Measurements from ENCODE around the gene ABHD12.
A peak's percentile ranks its signal among the peaks of the same experiment; 100 is the strongest.

Gene ABHD12

DNA sequence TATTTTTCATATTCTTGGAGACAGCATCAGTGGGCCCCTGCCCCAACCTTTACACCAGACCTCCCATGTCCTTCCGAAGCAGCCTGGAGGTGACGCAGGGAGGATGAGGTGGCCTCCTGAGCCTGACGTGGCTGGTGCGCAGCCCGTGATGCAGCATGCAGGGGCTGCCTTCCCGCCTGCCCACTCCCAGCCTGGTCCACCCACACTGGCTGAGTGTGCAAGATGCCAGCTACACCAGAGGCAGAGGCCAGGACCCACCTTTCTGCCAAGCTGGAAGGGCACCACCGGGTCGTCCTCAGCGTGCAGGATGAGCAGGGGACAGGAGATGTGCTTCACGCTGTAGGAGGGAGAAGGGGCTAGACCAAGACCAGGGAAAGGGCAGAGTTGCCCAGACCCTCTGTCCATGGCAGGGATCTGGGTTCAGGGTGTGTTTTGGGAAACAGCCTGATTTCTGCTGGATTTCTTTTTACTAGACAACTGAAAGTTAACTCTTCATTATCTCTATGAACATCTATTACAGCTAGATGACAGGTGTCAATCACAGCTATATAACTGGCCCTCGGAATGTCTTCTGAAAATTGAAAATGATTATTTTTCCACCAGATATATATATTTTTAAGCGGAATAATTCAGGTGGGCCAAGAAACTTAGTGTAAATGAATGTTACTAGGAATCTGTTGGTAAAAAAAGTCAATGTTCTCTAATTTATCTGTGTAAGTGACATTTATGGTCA is 87.2 kb downstream of the ABHD12 start:
- DNase-seq = no peak

DNA sequence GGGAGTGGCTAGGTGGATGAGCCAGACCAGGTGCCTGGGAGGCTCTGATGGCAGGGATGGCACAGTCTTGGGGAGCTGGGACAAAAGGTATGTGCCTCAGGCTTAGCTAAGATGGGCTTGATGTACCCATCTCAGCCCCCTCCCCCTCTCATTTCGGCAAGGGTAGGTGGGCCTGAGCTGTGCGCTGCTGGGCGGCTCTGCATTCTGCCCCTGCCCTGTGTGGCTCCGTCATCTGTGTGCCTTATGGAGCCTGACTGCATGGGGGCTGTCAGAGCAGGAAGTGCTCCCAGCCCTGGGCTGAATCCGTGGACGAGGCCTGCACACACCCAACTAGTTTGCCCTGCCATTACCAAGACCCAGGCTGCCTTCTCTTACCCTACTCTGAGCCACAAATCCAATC is 88.0 kb downstream of the ABHD12 start:
- DNase-seq = no peak

DNA sequence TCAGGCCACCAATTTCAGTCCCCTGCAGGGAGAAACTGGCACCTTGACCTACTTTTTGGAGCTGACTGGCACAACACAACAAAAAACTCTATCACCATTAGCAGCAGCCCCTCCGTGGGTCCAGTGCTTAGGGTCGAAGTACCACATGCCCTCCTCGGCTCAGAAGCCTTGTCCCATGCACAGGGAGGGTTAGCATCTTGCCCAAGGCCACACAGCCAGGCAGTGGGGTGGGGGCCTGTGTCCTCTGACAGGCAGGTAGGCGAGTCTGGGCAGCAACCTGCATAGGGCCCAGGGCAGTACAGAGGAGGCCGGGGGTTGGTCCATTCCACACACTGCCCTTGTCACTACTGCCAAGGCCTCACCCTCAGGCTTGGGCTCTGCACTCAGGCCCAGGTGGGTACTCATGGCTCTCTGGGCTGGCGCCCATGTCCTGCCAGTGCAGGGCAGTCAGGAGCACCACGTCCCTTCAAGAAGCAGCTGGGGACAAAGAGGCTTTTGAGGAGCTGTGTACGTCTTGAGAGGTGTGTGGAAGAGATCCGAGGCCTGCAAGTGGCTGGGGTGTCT is 89.2 kb downstream of the ABHD12 start:
- DNase-seq = no peak

DNA sequence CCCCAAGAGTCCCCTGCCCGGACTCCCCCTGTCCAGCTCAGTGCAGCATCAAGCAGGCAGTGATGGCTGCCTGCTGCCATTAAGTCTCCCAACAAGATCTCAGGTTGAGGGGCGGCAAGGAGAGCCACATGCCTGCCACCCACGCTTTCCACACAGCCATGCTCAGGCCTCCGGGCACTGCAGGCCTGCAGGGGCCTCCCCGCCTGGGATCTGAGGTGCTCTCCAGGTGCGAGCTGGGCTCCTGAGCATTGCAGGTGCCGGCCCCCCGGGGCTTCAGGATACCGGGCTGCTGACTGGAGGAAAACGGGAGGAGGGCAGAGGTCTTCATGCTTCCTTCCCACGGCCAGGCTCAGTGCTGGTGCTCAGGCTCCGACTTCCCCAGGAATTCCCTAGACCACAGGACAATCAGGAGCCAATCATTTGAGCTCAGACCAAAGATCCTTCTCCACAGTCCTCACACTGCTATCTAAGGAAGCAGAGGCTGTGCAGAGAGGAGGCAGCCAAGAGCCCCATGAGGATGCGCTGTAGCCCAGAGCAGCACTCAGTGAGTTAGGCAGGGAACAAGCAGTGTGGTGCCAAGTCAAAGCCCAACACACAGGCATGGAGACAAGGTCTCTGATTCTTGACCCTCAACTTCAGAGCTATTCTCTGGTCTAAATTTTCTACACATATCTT is 90.0 kb downstream of the ABHD12 start:
- no peak for DNase-seq

DNA sequence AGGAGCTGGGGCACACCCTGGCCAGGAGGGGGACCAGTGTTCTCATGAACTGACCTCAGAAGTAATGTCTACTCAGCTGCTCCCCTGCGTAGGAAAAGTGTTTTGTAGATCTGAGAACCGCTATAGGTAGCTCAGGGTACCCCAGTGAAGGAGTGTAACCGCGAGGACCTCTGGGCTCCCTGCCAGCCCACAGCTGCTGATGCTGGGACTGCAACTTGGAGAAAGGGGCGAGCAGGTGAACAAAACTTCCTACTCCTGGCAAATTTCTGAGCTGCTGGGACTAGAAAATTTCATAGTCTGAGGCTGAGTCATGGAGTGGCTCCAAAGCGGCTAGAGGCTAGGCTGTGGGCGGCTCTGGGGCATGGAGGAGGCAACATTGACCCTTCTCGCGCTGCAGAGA is 90.8 kb downstream of the ABHD12 start:
- DNase-seq = no peak

DNA sequence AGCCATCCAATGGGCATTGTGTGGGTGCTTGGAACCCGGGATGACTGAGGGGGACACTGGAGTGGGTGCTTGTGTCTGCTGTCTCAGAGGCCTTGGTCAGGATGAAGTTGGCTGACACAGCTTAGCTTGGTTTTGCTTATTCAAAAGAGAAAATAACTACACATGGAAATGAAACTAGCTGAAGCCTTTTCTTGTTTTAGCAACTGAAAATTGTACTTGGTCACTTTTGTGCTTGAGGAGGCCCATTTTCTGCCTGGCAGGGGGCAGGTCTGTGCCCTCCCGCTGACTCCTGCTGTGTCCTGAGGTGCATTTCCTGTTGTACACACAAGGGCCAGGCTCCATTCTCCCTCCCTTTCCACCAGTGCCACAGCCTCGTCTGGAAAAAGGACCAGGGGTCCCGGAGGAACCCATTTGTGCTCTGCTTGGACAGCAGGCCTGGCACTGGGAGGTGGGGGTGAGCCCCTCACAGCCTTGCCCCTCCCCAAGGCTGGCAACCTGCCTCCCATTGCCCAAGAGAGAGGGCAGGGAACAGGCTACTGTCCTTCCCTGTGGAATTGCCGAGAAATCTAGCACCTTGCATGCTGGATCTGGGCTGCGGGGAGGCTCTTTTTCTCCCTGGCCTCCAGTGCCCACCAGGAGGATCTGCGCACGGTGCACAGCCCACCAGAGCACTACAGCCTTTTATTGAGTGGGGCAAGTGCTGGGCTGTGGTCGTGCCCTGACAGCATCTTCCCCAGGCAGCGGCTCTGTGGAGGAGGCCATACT is 93.3 kb downstream of the ABHD12 start:
- peak; percentile 59 for DNase-seq

DNA sequence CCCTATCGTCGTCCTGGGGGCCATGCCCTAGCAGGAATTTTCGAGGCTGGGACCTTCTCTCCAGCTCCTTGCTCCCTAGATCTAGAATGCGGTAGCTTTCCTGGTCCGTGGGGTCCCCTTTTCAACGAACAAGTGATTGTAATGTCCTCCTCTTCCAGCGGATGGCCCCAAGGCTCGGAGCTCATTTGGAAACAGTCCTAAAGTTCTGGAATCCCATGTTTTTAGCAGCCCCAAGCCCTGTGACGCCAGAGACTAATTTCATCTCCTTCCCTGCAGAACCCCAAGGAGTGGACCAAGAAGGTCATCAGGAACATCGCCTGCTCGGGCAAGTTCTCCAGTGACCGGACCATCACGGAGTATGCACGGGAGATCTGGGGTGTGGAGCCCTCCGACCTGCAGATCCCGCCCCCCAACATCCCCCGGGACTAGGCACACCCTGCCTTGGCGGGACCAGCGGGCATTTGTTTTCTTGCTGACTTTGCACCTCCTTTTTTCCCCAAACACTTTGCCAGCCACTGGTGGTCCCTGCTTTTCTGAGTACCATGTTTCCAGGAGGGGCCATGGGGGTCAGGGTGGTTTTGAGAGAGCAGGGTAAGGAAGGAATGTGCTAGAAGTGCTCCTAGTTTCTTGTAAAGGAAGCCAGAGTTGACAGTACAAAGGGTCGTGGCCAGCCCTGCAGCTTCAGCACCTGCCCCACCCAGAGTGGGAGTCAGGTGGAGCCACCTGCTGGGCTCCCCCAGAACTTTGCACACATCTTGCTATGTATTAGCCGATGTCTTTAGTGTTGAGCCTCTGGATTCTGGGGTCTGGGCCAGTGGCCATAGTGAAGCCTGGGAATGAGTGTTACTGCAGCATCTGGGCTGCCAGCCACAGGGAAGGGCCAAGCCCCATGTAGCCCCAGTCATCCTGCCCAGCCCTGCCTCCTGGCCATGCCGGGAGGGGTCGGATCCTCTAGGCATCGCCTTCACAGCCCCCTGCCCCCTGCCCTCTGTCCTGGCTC is 94.2 kb downstream of the ABHD12 start:
- peak; percentile 7 for DNase-seq

DNA sequence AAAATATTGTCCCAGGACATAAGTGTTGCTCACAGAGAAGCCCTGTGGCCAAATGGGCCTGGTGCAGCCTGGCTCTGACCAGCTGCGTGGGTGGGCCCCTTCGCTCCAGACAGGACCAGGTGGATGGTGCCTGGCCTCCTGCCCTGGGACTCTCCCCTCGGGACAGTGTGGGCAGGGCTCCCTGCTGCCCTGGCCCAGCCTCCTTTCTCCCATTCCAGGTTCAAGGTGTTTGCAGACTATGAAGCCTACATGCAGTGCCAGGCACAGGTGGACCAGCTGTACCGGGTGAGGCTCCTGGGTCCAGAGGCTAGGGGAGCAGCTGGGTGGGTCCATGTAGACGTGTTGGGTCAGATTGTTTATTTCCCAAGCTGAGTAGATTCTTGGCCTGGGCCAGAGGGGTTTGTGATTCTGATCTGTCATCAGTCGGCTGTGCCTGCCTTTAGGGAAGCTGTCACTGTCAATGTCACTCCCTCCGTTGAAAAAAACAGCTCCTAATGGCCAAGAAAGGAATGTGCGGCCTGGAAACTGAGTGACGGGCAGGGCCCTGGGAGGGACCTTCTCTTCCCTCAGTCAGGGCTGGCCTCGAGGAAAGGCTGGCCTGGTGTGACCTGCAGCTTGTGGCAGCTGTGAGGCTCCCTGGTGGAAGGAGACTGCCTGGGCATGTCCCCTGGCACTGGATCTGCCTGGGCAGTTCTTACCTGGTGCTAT is 95.1 kb downstream of the ABHD12 start:
- DNase-seq = no peak

DNA sequence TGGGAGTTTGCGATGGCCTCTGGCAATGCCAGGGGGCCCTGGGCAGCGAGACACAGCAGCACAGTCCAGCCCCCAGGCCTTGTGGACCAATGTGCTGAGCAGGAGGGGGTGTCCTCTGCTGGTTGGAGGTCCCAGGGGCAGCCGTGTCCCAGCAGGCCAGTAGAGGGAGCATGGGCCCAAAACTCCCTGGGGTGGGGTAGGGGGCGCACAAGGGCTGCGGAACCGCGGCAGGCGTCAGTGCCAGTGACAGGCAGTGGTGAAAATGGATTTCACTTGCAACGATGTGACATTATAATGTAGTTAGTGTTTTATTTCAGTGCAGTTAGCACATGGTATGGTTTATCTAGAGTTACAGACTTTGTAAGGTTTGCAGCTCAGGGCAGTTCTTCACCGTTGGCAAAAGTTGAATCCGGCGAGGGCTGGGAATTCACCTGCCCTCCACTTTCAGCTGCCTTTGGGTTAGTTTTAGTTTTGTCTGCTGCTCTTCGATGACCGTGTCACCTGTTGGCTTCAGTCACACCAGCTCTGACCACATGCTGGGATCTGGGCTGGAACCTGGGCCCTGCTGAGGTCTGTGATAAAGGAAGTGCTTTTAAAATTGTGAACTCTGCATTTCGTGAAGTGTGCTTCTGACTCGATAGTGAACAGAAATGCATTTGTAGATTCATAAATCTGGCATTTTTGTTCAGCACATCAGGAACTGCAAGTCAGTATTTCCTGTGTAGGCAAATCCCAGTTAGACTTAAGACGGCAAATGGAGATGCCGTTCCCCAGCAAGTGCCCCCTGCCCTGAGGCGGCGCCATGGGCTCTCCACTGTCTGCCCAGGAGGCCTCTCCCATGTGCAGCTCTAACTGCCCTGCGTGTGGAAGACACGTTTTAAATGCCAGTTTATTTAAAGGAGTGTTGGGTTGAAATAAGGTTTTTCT is 95.9 kb downstream of the ABHD12 start:
- DNase-seq = peak; percentile 51

DNA sequence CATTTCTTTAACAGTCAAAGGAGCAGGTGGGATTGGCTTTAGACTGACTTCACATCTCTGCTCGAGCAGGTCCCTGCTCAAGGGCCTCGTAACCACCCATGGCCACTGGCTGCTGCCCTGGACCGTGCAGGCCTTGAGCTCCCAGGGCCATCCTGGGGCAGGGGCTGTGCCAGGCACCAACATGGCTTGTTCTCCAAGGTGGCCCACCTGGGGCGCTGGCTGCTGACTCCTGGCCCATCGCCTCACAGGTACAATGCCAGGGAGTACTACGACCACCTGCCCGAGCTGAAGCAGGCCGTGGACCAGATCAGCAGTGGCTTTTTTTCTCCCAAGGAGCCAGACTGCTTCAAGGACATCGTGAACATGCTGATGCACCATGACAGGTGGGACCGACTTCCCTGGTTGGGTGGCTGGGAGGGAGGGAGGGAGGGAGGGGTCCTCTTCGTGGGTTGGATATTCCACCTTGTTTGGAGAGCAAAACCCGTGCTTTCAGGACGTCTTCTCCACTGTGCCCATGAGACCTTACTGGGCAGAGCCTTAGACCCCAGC is 96.7 kb downstream of the ABHD12 start:
- DNase-seq = no peak

DNA sequence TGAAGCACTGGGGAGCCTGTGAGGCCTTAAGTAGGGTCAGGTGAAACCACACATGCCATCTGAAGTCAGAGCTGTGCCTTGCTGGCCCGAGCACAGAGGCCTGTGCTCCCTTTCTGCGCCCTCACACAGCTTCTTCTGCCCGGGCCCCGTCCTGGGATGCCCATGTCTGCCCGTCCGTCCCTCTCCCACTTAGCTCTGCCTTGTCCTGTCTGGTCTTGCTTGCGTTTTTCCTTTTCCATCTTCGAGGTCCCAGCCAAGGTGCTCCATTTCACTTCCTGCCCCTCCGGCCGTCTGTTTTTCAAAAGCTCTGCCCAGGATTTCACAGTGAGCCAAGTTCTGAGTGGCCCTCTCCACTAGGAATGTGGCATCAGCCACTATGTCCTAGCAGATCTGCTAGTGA is 97.1 kb downstream of the ABHD12 start:
- DNase-seq = no peak

DNA sequence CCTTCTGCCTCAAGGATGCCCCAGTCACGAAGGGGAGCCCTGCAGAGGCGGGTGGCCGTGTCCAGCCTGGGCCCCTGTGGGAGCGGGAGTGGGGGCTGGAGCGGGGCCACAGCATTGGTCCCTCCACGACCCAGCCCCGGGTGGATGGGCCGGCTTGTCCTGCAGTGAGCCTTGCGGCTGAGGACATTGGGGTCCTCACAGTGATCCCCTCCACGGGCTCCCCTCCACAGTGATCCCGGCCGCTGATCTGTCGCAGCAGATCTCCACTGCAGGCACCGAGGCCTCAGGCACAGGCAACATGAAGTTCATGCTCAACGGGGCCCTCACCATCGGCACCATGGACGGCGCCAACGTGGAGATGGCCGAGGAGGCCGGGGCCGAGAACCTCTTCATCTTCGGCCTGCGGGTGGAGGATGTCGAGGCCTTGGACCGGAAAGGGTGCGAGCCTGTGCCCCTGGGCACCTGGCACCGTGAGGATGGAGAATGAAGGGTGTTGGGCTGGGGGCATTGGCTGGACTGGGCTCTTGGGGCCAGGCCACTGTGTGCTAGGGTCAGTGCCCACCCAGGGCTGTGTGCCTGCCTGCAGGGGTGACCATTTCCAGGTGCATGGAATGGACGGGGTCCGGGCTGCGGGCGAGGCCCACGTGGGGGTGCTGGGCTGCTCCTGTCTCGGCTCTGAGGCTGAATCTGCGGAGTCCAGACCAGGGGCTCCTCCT is 98.3 kb downstream of the ABHD12 start:
- DNase-seq = no peak

DNA sequence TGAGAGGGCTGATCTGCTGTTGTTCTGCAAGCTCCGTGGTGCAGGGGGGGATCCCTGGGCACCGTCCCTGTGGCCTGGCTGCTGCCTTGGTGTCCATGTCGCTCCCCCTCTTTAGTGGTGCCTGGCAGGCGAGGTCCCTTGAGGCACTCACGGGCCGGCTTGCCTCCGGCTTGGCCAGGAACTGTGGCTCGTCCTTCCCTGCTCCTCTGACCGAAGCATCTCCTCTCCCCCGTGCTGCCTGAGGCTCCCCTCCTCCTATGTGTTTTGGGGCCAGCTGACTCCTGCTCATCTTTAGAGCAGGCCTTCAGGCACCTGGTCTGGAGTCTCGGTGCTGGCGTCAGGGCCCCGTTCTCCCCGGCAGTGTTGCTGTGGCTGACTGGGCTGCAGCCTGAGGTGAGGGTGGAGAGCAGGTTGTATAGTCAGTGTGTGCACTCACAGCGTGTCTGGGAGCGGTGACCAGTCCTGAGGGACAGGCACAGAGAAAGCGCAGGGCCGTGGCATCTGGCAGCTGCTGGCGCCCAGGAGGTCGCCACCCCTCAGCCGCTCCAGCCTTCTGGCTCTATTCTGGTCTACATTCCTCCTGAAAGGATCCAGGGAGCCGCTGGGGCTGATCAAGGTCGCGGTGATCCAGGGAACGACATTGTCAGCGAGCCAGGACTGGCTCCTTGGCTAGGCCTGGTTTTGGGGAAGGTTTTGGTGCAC is 99.1 kb downstream of the ABHD12 start:
- no peak for DNase-seq

DNA sequence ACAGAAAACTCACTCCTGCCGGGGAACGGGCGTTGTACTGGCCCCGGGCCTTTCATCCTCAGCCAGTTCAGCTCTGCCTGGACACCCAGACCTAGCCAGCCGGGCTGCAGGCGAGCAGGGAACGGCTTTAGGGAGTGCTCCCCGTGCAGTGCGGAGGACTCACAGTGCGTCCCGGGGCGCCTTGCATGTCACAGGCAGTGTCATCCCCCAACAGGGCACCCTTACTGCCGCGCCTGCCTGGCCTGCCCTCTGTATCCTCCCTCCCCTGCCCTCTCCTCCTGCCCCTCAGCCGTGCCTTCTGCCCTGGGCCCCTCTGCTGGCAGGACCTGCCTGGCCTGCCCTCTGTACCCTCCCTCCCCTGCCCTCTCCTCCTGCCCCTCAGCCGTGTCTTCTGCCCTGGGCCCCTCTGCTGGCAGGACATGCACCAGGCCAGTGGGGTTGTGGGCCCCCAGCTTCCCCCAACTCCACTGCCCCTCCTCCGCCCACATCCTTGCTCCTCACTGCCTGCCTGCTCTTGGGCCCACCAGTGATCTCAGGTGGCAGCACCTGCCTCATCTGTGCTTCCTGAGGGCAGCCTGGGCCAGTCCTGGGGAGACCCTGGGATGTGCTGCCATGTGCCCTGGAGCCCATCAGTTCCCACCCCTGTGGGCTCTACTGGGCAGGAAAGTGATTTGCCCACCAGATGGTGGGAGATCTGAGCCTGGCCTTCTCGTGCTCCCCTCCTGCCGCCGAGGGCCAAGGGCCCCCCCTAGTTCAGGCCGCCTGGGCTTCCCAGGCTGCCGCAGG is 99.8 kb downstream of the ABHD12 start:
- DNase-seq = no peak

DNA sequence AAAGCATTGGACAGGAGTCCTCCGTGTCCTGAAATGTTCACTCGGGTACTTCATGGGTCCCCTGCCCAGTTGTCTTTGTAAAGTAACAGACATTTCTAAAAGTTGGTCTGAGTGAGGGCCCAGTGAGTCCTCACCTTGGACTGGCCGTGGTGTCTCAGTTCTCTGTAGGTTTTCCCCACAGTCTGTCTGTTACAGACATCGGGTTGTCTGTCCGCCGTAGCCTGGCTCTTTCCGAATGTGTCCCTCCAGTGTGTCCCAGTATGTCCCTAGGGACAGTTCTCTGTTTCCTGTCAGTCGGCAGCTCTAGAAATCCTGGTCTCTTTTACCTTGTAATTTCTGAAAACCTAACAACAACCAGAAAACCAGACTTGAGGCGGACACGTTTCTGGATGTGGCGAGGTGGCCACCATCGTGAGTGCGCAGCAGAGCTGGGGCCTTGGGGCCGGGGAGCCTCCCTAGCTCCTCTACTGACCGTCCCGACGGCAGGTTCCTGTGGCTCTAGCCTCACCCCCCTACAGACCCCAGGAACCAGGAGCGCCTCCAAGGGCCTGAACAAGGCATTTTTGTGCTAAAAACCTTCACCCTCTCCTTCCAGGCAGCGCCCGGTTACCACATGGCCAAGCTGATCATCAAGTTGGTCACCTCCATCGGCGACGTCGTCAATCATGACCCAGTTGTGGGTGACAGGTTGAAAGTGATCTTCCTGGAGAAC is 100.6 kb downstream of the ABHD12 start:
- DNase-seq = no peak

DNA sequence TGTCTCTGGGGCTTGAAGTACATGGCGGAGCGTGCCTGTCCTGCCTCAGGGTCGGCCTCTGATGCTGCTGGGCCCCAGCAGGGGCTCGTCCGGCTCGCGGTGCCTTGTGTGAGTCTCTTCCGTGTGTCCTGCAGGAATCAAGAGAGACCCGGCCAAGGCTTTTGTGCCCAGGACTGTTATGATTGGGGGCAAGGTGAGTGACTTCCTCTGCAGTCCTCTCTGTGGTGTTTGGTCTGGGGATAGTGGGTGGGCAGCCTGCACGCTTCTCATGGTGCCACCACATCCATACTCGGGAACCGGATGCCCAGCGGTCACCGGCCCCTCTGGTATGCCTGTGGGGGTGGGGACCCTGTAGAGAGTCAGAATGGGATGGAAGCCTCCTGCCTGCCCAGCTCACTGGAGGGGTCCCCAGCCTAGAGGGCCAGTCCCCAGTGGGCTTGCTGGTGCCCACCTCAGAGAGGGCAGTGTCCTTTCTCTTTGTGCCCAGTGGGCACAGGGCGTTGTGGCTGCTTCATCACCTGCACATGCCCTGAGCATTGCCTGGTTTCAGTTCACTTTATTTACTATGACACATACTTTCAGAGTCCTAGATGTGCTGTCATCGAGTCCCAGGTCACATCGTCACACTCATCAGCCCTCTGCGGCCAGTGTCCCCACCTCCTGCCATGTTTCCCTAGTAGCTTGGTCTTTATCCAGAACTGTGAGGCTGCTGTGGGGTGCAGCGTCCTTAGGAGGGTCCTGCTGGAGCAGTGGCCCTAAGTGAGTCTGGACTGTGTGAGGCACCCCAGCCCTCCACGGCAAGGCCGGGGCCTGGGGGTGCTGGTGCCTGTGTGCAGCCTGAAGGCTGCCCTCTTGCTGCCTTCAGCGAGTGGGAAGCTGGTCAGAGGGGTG is 102.1 kb downstream of the ABHD12 start:
- DNase-seq = peak; percentile 30
